Heart left ventricle (tissue), 16 donors: ENCODE data around the gene HDAC4. TPM values are rescaled to one million over a fixed set of nuclear protein-coding genes. Genes with fewer than 3 reads are reported as not detected.
A peak's percentile ranks its signal among the peaks of the same experiment; 100 is the strongest.

Experiments used
- ATAC-seq, 4 donors: fragments of 200-7000 bp; cut with Tn5 transposase; one replicate each; pipeline ENCODE4 v1.9.1; 2020 to 2022; ENCODE audit warnings: moderate library complexity in 4 of 4, mild to moderate bottlenecking in 3 of 4, moderate number of reproducible peaks in 1 of 4
- DNase-seq, 5 donors: peaks; one replicate each; pipeline ENCODE4 v3.0.0-alpha.2; 2020
- H3K27ac ChIP-seq, 12 donors: fragments of 200-600 bp; sonication (generic) in 4 of 12; one replicate each; pipeline versions ENCODE4 v1.5.0 to v1.8.0; 2016 to 2022; ENCODE audit warnings: mild to moderate bottlenecking in 2 of 12
- H3K27me3 ChIP-seq, 9 donors: fragments of 200-600 bp; sonication (generic) in 2 of 9; one replicate each; pipeline versions ENCODE4 v1.5.1 to v1.8.0; 2016 to 2022; ENCODE audit warnings: mild to moderate bottlenecking in 3 of 9
- H3K36me3 ChIP-seq, 9 donors: fragments of 200-600 bp; sonication (generic) in 2 of 9; one replicate each; pipeline versions ENCODE4 v1.5.0 to v1.8.0; 2018 to 2022; ENCODE audit warnings: mild to moderate bottlenecking in 2 of 9
- H3K4me1 ChIP-seq, 12 donors: fragments of 200-600 bp; sonication (generic) in 4 of 12; one replicate each; pipeline versions ENCODE4 v1.5.0 to v1.8.0; 2016 to 2022; ENCODE audit warnings: mild to moderate bottlenecking in 3 of 12
- H3K4me3 ChIP-seq, 12 donors: fragments of 200-600 bp; sonication (generic) in 4 of 12; one replicate each; pipeline versions ENCODE4 v1.5.0 to v1.8.0; 2017 to 2022; ENCODE audit warnings: mild to moderate bottlenecking in 9 of 12, moderate library complexity in 4 of 12
- H3K9me3 ChIP-seq, 12 donors: fragments of 200-600 bp; sonication (generic) in 4 of 12; one replicate each; pipeline versions ENCODE4 v1.5.0 to v1.8.0; 2016 to 2022; ENCODE audit warnings: mild to moderate bottlenecking in 1 of 12
- POLR2A ChIP-seq, 2 donors: fragments of 450-650 bp; IDR thresholded peaks; one replicate each; pipeline ENCODE4 v1.6.1; 2017; ENCODE audit warnings: antibody characterized with exemption in 2 of 2, mild to moderate bottlenecking in 2 of 2, moderate library complexity in 2 of 2
- WGBS, 4 donors: extraction: QIAGEN DNeasy Blood & Tissue Kit in 2 of 4; methylation state at CpG; one replicate each; pipeline versions ENCODE4 v1.1.5 to v1.1.7; 2013 to 2018; 5-methylcytosine and 5-hydroxymethylcytosine counted together
- intact Hi-C, 10 donors: fragments of 100-400 bp; cut with DNase I; formaldehyde crosslinking; loops; one replicate each; pipeline versions ENCODE4 v1.11.1 to v1.14.2; 2022
- polyA plus RNA-seq, 2 donors: library from polyadenylated mRNA; stranded (reverse); fragments of 200-250 nt; gene quantifications; one replicate each; pipeline ENCODE4 v1.2.3, GENCODE V29; 2013
- total RNA-seq, 9 donors: library from RNA; depleted of rRNA in 2 of 9; stranded (reverse); fragments of >200 nt in 2 of 9; fragmentation: NEBNext Ultra II Directional in 3 of 9; extraction: Animal tissue kit (Norgen Biotek cat#: 25700) in 3 of 9; gene quantifications; one replicate each; pipeline versions ENCODE4 v1.1.0 to v1.2.4, GENCODE V29; 2016 to 2023
- TF ChIP-seq, protein P1 (sequence below), 12 donors: fragments of 200-600 bp; sonication (generic) in 4 of 12; IDR thresholded peaks; one replicate each; pipeline versions ENCODE4 v1.5.0 to v1.8.0; 2018 to 2022; ENCODE audit warnings: antibody characterized with exemption in 12 of 12, mild to moderate bottlenecking in 5 of 12
- donor health status: ischemic (EF 13 %, LVEDD 7.1; RV severe dilation, severe dysfunction).
- donor health status: healthy with polysubstance abuse.
- donor health status: DM: no; HTN: yes; CAD: no.
- donor health status: DM: no; HTN: no; CAD: no.
- donor health status: ischemic (EF 25% LVEDD 6.9; RV normal size, moderate dysfunction).
- donor health status: ischemic (EF 25% LVEDD 5.7; RV mildly dilated, moderate dysfunction).
- donor health status: healthy.
- donor health status: DM: yes; HTN: yes; CAD: no.
- donor health status: ischemic (EF 35%, LVEDD 5.7; RV mildly dilated, moderate dysfunction).
- donor health status: nonischemic (EF 11% LVEDD 7.7; RV severe dilation, severe dysfunction).
- donor health status: DM: yes; HTN: yes; CAD: no.
- donor health status: PGD.
- donor health status: ischemic (EF 29% LVEDD 5.4; RV normal size, mild dysfunction).
- donor health status: nonischemic (EF 23%, LVEDD 6.1; RV moderate dilation, normal function).

The HDAC4 gene
- total and polyA plus RNA-seq, 11 donors: 13.9 to 37.6 (median 27.5) TPM

DNA sequence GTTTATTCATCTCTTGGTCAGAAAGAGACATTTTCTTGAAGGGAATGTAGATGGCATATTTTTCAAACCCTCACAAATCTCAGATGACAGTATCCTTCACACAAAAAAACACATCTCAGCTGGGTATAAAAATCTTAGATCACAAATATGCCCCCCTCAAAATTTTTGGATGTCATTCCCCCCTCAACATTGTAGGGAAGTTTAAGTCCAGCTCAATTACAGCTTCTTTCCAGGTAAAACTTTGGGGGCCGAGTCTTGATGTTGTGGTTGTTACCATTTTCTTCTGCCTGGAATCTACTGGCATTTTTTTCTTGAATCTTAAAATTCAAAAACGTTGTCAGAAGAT, 46.1 kb downstream of the HDAC4 start:
- DNase-seq: no peak
- Histone ChIP-seq H3K27me3 (no peaks in the 10 kb centered on the region), H3K4me1 (peaks cover 0 to 24% (median 6%) of the 10 kb centered on the region in 12 donors), H3K9me3 (peaks cover 0 to 12% (median 0%) of the 10 kb centered on the region in 12 donors), H3K4me3 (no peak overlapping the region), H3K27ac (peak overlapping the region in 2 of 12 donors; percentile 31 to 92), H3K36me3 (peaks cover 0 to 25% (median 21%) of the 10 kb centered on the region in 9 donors)
- no peak for ATAC-seq
- TF ChIP-seq POLR2A (IDR thresholded peaks at IDR 0.05): no peak
- TF ChIP-seq, protein P1, sequence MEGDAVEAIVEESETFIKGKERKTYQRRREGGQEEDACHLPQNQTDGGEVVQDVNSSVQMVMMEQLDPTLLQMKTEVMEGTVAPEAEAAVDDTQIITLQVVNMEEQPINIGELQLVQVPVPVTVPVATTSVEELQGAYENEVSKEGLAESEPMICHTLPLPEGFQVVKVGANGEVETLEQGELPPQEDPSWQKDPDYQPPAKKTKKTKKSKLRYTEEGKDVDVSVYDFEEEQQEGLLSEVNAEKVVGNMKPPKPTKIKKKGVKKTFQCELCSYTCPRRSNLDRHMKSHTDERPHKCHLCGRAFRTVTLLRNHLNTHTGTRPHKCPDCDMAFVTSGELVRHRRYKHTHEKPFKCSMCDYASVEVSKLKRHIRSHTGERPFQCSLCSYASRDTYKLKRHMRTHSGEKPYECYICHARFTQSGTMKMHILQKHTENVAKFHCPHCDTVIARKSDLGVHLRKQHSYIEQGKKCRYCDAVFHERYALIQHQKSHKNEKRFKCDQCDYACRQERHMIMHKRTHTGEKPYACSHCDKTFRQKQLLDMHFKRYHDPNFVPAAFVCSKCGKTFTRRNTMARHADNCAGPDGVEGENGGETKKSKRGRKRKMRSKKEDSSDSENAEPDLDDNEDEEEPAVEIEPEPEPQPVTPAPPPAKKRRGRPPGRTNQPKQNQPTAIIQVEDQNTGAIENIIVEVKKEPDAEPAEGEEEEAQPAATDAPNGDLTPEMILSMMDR (IDR thresholded peaks at IDR 0.05): no peak
- intact Hi-C loops: no loop called here
- WGBS, 4 donors: 87 to 92% (median 91%) methylated on average over 2 of the region's 2 CpGs

DNA sequence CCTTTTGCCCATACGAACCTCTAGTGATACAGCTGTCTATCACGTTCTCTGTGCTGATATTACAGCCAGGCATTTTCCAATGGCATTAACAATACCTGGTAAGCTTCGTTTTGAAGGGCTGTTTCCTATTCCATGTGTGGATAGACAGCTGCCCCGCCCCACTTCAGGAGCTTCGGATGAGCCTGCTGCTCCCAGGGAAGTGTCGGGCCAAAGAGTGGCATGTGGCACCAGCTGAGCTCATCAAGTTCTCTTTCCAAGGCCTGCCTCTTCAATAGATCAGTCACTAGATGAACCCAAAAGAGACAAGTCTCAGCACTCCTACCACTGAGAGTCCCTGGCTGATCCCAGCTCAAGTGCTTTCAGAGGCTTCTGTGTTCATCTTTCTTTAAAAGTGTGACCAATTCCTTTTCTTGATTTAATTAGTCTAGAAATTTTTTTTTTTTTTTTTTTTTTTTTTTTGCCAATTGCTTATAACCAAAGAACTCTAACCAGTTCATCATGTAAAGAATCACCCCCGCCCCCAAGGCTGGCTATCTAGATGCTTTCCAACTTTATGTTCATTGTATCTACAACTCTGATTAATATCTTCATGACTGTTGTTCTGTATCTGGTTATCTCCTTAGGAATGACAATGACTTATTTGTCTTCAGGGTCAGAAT, 46.6 kb downstream of the HDAC4 start:
- Histone ChIP-seq H3K27me3 (no peaks in the 10 kb centered on the region), H3K9me3 (peaks cover 0 to 12% (median 0%) of the 10 kb centered on the region in 12 donors), H3K36me3 (peaks cover 0 to 30% (median 23%) of the 10 kb centered on the region in 9 donors), H3K4me1 (peaks cover 0 to 24% (median 5%) of the 10 kb centered on the region in 12 donors), H3K4me3 (no peak overlapping the region), H3K27ac (peak overlapping the region in 1 of 12 donors; percentile 92)
- WGBS, 4 donors: 87 to 89% (median 88%) methylated on average over 7 of the region's 7 CpGs
- DNase-seq (no peak), ATAC-seq (no peak)
- intact Hi-C loops: no loop called here
- no peak for TF ChIP-seq POLR2A (IDR thresholded peaks at IDR 0.05)
- TF ChIP-seq, protein P1 (IDR thresholded peaks at IDR 0.05): no peak

DNA sequence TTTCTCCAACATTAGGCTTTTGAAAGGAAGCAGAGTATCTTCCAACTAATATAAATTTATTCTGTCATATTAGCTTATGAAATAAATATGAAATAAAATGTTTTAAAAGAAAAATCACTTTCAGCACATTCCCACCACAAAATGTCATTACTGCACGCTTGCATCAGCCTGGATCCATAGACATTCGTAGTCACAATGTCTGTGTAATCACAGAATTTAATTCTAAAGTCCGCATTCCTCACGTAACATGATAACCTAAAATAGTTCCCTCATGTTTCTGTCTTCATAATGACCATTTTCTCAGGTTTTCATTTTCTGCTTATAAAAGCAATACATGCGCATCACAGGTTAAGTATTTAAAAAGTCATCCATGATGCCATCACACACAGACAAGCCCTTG, 47.1 kb downstream of the HDAC4 start:
- peaks cover 0 to 12% (median 0%) of the 10 kb centered on the region in 12 donors for H3K9me3 ChIP-seq
- TF ChIP-seq, protein P1 (IDR thresholded peaks at IDR 0.05): no peak
- TF ChIP-seq POLR2A (IDR thresholded peaks at IDR 0.05): no peak
- intact Hi-C loops: no loop called here
- peak overlapping the region in 1 of 12 donors; percentile 92 for H3K27ac ChIP-seq
- H3K4me3 ChIP-seq: no peak overlapping the region
- no peak for ATAC-seq
- no peak for DNase-seq
- H3K27me3 ChIP-seq: no peaks in the 10 kb centered on the region
- H3K4me1 ChIP-seq: peaks cover 0 to 27% (median 6%) of the 10 kb centered on the region in 12 donors
- H3K36me3 ChIP-seq: peaks cover 0 to 30% (median 23%) of the 10 kb centered on the region in 9 donors
- 95 to 99% (median 96%) methylated on average over 5 of the region's 5 CpGs for WGBS, 4 donors

DNA sequence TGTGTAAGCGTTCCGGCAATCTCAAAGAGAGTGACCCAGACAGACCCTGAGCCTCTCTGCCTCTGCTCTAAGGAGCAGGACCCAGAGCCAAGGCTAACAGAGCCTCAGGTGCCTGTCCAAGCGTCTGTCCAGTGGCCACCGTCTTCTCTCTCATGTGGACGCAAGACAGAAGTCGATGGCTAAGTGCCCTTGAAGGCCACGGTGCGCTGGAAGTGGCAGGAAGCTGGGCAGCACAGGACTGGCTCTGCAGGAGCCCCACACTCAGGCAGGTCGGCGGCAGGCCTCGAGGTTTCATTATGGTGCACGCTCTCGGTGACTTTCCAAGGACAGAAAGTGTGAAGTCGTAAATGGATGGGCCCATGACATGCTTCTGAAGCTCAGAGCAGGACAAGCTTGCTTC, 49.1 kb downstream of the HDAC4 start:
- Histone ChIP-seq H3K27ac (peak overlapping the region in 1 of 12 donors; percentile 92), H3K36me3 (peaks cover 0 to 30% (median 23%) of the 10 kb centered on the region in 9 donors), H3K4me1 (peaks cover 0 to 24% (median 8%) of the 10 kb centered on the region in 12 donors), H3K27me3 (no peaks in the 10 kb centered on the region), H3K9me3 (peaks cover 0 to 12% (median 0%) of the 10 kb centered on the region in 12 donors), H3K4me3 (no peak overlapping the region)
- intact Hi-C loops: no loop called here
- TF ChIP-seq, protein P1 (IDR thresholded peaks at IDR 0.05): no peak
- TF ChIP-seq POLR2A (IDR thresholded peaks at IDR 0.05): no peak
- DNase-seq: no peak
- no peak for ATAC-seq
- 87 to 95% (median 91%) methylated on average over 14 of the region's 14 CpGs for WGBS, 4 donors
